ENCODE results near the gene DGLUCY.
"Not testable (repeated sequence)": the region's sequence is repeated elsewhere in the genome, so short reads cannot be mapped to it uniquely, and the experiment has no call there.

Gene DGLUCY

DNA sequence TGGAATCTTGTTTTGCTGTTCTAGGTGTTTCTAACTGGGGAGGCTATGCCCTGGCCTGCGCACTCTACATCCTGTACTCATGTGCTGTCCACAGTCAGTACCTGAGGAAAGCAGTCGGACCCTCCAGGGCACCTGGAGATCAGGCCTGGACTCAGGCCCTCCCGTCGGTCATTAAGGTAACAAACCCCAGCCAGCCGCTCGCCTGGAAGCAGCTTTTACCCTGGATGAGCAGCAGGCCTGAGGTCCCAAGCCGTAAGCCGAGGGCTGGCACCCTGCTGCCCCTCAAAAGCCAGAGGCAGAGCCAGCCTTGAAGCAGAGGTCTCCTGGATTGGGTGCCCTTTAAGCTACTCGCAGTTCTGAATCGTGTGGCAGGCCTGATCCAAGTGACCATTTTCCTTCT is 101.5 kb downstream of the DGLUCY start:
- no peak for DNase-seq

DNA sequence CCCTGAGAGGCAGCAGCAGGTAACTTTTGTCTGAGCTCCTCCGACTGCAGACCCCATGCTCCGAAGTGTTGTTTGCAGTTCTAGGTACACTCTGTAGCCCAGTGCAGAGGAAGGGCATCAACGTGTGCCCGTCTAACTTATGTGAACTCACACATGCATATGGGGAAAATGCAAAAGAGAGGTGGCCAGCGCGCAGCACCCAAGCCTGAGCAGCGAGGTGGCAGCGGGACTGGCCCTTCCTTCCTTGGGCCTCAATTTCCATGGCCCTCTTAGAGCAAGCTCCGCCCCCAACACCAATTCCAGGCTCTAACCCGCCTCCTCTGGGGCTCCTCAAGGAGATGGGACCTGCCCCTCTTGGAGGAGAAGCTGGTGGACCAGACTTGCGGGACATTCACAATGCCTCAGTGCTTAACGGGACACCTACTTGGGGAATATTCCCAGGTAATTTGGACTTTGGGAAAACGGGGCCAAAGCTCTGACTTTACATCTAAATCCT is 102.9 kb downstream of the DGLUCY start:
- no peak for DNase-seq

DNA sequence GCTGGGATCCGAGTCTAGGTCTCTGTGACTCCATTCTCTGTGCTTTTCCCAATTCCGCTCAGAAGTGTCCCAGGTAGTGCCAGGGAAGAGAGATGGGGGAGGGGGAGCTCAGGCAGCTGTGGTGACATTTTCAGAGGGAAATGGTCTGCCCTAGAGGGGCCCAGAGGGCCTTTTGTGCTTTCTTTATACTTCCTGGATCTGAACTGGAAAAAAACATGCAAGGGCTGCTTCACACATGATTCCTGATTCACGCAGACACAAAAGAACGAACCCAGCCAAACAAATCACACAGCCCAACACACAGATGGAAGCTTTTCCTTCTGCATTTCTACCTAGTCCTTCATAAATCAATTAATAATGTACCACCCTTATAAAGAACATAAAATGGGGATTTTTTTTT is 104.1 kb downstream of the DGLUCY start:
- no peak for DNase-seq

DNA sequence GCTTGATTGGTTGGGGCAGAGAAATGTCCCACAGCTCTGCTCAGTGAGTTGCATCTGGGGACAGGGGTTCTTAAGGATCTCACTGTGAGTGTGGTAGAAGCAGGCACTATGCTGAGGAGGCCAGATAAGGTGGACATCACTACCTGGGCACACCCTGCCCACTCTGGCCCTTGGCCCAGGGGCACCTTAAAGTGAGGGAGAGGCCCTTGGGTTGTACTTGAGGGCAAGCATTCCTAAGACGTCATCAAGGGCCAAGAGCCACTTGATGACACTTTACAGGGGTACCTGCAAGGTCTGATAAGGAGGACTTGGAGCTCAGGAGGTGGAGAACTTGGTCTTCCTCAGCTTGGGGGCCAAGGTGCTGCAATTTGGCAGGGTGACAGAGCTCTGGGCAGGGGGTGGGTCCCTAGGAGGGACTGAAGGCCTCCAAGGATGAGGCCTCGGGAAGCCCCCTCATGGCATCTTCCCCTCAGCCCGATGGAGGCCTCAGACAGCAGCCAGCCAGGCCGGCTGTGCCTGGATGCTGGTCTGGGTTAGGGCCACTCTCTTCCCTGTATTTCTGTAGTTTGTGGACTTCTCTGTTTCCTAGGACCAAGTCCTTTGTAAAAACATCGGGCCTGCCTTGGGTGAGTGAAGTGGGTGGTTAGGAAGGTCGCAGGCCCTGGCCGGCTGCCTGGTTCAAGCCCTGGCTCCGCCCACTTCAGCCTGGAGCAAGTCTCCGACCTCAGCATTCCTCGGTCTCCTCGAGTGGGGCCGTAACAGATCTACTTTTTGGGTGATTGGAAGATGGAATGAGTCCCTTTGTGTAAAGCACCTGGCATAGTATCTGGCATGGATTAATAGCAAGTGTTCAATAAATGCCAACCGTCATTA is 105.9 kb downstream of the DGLUCY start:
- DNase-seq: no peak

DNA sequence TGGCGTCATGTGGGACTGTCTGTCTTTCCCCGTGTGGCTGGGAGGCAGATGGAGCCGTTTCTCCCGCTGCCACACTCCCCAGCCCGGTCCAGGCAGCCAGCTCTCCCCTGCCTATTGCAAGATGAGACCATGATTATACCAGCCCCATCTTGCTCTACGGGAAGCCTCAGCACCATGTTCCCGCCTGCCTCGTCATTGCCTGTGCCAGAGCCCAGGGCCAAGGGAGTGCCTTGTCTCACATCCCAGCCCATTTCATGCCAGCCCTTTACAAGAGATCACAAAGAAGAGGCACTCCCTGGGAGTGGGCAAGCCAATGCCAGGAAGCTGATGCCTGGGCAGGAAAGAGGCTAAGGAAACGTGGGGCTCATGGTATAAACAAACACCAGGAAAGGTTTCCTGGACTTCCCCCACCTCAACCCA is 106.7 kb downstream of the DGLUCY start:
- no peak for DNase-seq

DNA sequence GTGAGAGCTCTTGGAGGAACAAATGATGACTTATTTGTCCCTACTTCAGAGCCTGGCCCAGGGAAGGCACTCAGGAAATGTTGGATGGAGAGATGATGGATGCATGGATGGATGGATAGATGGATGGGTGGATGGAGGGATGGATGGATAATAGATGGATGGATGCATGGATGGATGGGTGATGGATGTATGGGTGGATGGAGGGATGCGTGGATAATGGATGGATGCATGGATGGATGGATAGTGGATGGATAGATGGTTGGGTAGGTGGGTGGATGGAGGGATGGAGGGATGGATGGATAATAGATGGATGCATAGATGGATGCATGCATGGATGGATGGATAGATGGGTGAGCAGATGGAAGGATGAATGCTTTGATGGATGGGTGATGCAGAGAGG is 107.4 kb downstream of the DGLUCY start:
- DNase-seq: no peak

DNA sequence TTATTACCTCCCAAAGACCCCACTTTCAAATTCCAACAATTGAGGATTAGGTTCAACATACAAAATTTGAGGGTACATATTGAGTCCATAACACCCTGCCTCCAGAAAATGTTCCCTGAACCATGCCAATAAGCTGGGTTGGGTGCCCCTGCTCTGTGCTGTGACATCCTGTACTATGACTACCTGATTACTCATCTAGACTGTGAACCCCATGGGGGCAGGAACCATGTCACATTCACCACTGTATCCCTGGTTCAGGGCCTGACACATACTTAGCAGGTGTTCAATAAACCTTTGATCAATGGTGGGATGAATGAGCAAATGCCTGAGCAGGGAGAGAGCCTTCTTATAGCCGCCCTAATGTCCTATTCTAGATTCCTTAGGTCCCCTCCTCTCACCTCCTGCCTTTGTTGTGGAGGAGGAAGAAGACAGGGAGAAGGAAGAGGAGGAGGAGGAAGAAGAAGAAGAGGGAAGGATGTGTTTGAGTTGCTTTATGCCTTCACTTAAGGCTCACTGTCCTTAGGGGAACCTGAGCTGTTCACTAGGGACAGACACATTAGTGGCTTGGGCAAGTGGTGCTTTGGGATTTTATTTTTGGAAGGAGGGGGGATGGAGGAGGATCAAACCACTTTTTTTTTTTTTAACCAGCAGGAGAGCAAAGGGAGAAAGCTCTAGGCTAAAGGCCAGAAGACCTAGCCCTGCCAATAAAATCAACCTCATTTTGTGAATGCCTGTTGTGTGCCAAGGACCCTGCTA is 109.3 kb downstream of the DGLUCY start:
- no peak for DNase-seq

DNA sequence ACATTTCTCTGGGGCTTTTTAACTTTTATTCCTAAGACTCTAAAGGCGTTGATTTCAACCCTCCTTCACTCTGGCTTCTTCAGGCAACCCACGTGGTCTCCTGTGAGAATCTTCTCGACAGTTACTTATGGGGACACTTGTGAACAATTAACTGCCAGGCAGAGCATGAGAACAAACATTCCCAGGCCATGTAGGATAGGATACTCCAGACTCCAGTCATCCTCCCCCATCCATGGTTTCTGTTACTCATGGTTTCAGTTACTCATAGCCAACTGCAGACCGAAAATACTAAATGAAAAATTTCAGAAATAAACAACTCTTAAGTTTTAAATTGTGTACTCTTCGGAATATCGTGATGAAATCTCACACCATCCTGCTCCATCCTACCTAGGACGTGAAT is 111.2 kb downstream of the DGLUCY start:
- DNase-seq: no peak

DNA sequence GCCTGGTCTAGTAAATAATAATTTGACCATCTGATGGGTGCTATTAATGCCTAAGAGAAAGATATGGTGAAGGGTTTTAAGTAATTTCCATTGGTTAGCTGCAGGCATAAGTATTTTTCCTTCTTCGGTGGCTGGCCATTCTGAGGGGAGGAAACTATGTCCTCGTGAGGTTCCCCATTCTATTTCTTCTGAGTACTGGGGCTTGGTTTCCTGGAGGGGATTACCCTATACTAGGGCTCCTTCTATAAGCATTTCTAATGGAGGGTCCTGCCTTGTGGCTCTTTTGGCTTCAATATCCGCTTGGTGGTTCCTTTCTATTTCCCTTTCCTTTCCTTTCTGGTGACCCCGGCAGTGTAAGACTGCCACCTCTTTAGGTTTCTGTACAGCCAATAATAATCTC is 112.5 kb downstream of the DGLUCY start:
- not testable (repeated sequence) for DNase-seq

DNA sequence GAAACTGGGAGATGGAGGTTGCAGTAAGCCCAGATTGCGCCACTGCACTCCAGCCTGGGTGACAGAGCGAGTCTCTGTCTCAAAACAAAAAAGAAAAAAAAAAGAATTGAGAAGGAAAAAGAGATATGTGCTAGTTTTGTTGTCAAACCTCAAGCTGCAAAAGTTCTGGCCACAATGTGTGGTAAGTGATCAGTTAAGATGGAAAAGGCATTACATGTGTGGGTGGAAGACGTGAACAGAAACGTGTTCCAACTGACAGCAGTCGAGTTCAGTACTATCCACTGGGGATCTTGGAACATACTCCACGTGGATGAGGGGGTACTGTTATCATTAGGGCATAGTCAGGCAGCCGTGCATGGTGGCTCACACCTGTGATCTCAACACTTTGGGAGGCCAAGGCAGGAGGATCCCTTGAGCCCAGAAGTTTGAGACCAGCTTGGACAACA is 113.3 kb downstream of the DGLUCY start:
- DNase-seq: no peak

DNA sequence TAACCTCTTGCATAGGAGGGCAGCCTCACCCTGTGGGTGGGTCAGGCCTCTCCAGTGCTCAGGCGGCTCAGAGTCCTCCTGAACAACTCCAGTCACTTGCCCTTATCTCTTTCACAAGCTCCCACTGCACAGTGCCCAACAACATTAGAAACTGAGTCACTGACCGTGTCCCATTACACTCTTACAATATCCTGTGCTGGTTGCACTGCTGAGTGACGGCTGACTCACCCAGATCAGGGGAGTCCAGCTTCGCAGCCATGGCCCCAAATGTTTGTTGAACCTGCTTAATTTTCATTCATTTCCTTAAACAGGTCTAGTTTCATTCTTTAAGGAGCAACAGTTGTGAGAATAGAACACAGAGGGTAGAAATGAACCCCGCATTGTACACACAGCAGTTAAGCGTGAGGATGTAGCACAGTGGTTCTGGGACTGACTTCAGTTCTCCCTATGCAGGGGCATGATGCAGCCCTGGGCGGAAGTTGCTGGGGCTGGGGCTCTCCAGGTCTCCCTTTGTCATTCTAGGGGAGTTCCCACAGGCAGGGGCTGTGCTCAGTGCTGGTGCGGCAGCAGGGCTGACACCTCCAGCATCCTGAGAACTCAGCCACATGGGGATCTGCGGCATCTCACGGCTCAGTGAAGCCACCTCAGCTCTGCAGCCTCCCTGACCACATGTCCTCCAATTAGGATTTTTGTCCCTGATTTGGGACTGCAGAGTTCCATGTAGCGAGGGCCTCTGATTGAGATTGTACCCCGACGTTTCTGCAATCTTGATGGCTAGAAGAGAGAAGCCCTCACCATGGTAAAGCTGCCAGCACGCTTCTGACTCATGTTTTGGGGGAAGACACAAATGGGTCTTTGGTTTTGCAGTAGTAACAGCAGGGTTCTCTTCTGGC is 114.5 kb downstream of the DGLUCY start:
- DNase-seq: peak; percentile 66

DNA sequence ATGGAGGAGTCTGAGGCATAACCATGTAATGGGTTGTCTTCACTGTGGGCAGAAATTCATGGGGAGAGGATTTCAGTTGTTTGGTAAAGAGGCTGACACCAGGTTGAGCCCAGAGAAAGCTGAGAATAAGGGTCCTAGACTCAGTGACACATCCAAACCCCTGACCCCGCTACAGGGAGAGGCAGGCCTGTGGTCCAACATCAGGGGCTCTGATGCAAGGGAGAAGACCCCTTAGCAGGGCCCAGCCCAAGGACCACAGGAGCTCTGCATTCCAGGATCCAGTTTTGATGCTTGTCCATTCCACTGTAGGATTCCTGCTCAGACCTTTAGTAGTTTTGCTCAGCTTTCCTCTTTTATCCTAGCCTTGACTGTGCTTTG is 115.1 kb downstream of the DGLUCY start:
- DNase-seq: no peak

DNA sequence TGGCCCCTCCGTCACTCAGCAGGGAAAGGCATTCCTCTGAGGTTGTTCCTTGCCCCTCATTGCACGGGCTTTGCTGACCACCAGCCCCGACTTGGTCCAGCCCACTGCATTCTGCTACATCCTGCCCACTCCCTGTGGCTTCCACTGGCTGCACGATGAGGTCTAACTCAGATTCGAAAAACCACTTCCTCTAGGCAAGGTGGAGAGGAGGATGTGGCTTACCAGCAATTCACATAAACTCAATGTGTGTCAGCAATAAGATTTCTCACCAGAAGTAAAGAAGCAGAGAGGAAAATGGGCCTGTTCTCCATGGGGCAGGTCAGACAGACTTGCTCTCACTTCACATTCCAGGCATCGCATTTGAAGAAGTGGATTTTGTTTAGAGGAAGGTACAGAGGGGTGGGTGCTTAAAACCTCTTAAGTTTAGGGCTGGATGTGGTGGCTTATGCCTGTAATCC is 115.9 kb downstream of the DGLUCY start:
- DNase-seq: no peak

DNA sequence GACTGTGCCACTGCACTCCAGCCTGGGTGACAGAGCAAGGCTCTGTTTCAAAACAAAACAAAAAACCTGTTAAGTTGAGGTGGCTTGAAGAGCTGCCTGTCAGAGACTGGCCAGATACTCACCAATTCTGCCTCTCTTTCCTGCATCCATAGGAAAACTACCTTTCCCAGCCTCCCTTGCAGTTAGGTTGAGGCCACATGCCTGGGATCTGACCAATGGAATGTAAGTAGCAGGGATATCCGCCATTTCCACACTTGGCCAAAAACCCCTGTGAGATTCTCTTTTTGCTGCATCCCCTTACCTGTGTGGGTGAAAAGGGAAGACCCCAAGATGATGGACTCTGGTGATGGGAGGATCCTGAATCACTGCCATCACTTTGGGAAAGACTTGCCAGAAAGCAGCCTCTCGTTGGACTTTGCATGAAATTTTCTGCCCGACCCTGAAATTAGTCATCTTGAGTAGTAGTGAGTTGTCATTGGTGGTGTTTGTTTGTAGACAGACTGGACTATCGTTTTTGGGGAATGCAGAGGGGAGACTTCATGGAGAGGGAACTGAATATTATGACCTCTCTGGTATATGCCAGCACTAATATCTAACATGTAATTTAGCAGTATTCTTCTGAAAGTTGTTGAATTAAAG is 116.6 kb downstream of the DGLUCY start:
- no peak for DNase-seq

DNA sequence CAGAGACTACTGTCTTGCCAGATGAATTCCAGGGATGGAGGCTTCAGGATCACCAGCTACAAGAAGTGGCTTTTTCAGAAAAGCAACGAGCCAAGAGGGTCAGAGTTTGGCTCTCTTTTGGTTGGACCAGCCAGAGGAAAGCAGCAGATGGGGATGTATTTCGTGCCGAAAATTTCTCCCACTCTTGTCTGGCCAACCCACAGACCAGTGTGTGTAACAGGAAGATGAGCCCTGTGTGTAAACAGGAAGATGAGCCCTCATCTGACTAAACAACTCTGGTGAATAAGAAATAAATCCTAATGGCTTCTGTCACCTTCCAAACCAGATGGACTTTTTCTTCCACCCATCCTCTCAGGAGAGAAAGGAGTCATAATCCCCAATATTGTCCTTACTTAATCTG is 117.6 kb downstream of the DGLUCY start:
- DNase-seq: no peak

DNA sequence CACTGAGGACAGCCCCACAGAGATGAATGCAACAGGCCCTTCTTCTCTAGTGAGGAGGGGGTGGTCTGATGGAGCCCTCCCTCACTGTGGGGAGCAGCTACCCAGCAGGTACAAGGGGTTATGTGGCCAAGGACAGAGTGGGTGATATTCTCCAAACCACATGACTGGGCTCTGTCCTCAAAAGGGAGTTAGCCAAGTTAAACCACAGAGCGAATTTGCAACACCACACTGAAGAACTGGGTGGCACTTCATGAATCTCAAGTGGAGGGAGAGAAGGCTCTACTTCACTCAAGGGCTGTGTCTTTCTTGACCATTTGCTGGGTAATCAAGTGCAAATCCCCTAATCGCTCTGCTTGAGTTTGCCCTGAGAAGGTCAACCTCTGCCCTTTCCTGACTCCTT is 118.2 kb downstream of the DGLUCY start:
- no peak for DNase-seq

DNA sequence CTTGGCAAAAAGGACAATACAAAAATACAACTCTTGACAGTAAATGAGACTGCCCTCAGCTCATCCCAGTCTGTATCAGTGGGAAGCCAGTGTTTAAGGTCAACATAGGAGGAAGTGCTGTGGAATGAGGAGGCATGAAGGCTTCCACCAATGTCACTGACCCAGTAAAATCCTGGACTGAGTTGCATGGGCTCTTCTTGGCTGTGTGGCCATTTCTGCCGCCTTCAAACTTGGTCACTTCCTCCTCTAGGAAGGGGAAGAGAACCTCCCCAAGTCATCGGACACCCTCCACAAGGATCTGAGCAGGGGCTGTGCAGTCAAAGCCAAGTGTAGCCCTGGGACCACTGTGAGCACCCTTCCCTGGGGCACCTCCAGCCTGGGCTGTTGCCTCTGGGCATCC is 118.7 kb downstream of the DGLUCY start:
- no peak for DNase-seq

DNA sequence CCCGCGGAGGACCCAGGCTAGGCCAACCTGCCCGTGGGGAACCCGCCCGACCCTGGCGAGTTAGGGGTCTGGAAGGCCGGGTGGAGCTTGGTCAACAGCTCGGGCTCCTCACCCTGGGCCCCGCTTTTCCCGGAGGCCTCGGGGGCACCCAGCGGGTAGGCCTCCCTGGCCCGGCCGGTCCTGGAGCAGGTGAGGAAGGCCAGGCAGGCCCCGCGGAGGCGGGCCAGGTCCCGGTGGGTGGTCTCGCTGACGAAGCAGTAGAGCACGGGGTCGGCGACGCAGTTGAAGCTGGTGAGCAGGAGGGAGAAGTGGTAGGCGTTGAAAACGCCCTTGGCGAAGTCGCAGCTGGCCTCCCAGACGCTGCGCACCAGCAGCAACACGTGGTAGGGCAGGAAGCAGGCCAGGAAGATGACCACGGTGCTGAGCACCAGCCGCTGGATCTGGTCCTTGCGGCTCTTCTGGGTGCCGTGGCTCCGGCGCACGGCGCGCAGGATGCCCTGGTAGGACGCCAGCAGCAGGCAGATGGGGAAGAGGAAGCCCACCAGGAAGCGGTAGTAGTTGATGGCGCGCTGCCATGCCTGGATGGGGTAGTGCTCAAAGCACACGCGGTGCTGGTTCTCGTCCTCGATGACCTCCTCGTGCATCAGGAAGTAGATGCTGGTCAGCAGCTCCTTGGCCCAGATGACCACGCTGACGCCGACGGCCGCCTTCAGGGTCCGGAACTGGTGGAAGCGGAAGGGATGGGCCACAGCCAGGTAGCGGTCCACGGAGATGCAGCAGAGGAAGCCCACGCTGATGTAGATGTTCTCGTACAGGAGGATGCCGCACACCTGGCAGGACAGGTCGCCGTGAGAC is 120.3 kb downstream of the DGLUCY start:
- no peak for DNase-seq

DNA sequence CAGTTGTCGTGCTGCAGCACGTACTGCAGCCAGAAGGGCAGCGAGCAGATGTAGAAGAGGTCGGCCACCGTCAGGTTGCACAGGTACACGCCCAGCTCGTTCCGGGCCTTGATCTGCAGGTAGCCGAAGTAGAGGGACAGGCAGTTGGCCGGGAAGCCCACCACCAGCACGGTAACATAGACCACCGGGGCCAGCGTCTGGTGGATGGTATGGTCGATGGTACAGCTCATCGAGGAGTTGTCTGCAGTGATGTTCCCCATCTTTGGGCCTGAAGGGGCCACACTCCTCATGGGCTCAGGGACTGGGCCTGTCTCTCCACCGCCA is 120.9 kb downstream of the DGLUCY start:
- DNase-seq: no peak

DNA sequence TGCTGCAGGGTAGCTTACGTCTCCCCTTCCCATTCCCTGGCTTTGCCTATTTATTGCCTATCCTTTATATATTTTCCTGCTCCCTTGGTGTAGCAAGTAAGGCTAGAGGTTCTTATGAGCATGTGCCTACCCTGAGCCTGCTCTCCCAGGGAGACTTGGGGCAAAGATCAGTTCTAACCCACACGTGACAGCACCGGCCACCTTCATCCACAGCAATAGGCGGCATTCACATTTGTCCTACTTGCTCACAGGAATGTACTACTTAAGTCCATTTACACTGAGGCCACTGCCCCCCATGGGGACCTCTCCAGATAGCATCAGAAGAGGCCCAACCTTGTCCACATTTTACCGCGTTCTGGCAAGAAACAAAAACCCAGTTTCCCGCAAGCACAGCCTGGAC is 122.0 kb downstream of the DGLUCY start:
- no peak for DNase-seq

DNA sequence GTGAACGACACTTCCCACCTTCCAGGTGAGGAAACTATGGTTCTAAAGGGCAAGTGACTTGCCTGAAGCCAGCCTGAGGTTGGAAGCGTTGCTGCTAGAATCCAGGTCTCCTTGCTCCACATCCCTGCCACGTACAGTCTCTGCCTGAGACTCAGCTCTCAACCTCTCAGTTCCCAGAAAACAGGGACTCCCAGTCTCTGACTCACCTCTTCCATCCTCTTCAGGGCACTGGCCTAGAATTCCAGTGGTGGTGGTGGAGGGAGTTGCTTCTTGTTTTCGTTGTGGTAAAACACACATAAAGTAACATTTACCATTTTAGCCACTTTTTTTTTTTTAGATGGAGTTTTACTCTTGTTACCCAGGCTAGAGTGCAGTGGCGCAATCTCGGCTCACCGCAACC is 123.3 kb downstream of the DGLUCY start:
- no peak for DNase-seq

DNA sequence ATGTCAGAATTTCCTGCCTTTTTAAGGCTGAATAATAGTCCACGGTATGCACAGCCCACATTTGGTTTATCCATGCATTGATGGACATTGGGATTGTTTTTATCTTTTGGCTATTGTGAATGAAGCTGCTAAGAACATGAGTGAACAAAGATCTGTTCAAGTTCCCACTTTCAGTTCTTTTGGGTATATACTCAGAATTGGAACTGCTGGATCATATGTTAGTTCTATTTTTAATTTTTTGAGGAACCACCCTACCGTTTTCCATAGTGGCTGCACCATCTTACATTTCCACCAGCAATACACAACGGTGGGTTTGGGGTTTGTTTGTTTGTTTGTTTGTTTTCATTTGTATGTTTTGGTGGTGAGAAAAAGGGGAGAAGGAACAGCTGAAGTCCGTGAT is 124.2 kb downstream of the DGLUCY start:
- no peak for DNase-seq
